Stomach (tissue), 4 donors: ENCODE measurements around the gene SLC7A14.

Experiments
- CTCF ChIP-seq, 7 experiments: fragments of 450-650 bp in 4 of 7; fragments of 200-600 bp in 3 of 7; sonication (generic) in 3 of 7; IDR thresholded peaks; one replicate each; pipeline ENCODE4 v1.5.1; 2016 to 2019; ENCODE audit warnings: antibody characterized with exemption in 7 of 7, control low read depth in 2 of 7, mild to moderate bottlenecking in 1 of 7
- POLR2AphosphoS5 ChIP-seq, 3 donors: sonication (generic); formaldehyde crosslinking; IDR thresholded peaks; one replicate each; pipeline ENCODE4 v1.6.1; 2016; ENCODE audit warnings: antibody characterized with exemption in 3 of 3

GRCh38 chr3:170606675-170607074 is 20.8 kb upstream of the SLC7A14 start:
- TF ChIP-seq POLR2AphosphoS5 (IDR thresholded peaks at IDR 0.05) (no peak), CTCF (IDR thresholded peaks at IDR 0.05) (no peak)
